GM19395 (cell line): ENCODE data around the gene PRR36.
A peak's percentile ranks its signal among the peaks of the same experiment; 100 is the strongest.

Experiments used
- ATAC-seq: cut with Tn5 transposase; IDR thresholded peaks from one replicate; pipeline ENCODE4 v1.9.1; 2021; ENCODE audit warnings: mild to moderate bottlenecking, moderate library complexity; ENCODE audit not compliant: unreplicated experiment

Gene PRR36

GRCh38 chr19:7848779-7849457, 25.3 kb downstream of the PRR36 start:
- no peak for ATAC-seq

- no peak for ATAC-seq
Measured at GRCh38 chr19:7847664-7848063, 26.5 kb downstream of the PRR36 start.

DNA sequence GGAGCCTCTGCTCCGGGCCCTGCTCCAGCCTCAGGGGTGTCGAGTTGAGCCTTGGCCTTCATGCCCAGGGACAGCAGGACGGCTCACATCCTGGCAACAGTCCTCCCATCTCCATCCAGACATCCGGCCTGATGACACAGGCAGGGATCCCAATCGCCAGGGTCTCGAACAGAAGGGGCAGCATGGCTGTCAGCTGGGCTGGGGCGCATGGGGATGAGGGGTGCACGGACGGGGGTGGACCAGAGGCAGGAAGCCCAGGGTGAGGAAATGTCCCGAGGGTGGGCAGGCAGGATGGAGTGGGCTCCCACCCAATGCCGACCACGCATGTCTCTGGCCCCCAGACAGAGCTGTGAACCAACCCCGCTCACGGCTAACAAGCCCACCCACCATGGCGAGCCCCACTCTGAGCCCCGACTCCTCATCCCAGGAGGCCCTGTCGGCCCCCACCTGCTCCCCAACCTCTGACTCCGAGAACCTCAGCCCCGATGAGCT, 28.0 kb downstream of the PRR36 start:
- ATAC-seq, result no peak

GRCh38 chr19:7845390-7846154, 28.6 kb downstream of the PRR36 start:
- ATAC-seq, result no peak

DNA sequence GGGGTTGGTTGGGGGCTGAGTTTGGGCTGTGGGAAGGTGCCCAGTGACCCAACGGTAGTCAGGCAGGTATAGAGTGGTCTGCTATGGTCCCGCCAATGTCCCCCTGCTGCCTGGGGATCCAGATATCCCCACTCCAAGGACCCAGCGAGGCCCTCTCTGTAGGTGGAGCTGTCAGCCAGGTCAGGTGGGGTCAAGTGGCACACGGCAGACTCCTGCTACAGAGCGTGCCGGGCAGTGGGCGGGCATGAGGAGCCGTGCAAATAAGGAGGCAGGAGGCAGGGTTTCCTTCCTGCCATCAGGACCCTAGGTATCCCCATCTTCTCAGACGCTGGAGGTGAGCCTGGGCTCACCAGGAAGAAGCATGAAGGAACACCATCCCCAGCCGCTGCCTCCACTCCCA, 29.2 kb downstream of the PRR36 start:
- no peak for ATAC-seq

DNA sequence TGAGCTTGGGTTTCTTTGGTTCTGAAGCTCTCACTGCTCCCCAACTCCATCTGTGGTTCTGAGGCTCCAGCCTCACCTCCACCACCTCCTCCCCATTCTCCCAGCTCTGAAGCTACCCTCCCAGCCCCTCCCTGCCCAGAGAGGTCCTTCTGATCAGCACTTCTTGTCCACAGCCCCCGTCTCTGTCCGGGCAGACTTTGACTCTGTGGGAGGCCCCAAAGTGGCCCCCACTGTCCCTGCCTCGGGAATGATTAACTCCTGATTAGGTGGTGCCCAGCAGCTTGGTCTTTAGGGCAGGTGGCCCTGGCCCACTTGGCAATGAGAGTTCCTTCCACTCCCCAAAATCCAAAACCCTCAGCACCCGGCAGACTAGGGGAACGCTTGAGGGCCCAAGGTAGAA, 29.8 kb downstream of the PRR36 start:
- ATAC-seq, result no peak

- no peak for ATAC-seq
Measured at GRCh38 chr19:7843521-7843920, 30.7 kb downstream of the PRR36 start.

GRCh38 chr19:7842661-7843294, 31.4 kb downstream of the PRR36 start:
- no peak for ATAC-seq

DNA sequence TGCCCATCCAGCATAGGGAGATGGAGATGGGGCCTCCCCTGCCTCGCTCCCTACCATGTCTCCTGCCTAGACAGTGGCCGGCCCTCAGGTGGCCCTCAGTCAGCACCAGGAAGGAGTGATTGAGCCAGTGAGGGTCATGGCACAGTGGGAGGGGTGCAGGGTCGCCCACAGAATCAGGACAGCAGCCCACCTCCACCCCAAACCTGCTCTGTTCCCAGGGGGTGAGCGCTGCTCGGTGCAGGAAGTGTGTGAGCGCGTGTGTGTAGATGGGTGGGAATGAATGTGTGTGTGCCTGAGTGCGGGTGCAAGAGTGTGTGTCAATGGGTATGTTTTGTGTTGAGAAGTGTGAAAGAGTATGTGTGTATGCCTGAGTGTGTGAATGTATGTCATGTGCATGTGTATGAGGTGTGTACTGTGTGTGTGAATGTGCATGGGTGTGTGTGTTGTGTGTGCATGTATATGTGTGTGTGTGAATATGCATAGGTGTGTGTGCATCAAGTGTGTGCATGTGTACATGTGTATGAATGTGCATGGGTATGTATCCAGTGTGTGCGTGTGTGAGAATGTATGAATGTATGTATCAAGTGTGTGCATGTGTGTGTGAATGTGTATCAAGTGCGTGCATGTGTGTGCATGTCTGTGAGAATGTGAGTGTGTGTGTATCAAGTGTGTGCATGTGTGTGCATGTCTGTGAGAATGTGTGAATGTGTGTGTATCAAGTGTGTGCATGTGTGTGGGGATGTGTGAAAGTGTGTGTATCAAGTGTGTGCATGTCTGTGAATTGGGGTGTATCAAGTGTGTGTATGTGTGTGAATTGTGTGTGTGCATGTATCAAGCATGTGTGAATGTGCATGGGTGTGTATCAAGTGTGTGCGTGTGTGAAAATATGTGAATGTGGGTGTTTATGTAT, 32.2 kb downstream of the PRR36 start:
- no peak for ATAC-seq

GRCh38 chr19:7840629-7841028, 33.6 kb downstream of the PRR36 start:
- no peak for ATAC-seq

DNA sequence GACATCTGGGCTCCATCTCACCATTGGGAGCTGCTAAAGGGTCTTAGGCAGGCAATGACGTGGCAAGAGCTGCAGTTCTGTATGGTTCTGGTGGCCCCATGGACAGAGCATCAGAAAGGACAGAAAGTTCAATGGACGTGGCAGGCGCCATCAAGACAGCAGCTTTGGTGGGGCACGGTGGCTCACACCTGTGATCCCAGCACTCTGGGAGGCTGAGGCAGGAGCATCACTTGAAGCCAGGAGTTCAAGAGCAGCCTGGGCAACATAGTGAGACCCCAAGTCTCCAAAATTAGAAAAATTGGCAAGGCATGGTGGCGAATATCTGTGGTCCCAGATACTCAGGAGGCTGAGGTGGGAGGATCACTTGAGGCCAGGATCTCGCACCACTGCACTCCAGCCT, 34.7 kb downstream of the PRR36 start:
- no peak for ATAC-seq

DNA sequence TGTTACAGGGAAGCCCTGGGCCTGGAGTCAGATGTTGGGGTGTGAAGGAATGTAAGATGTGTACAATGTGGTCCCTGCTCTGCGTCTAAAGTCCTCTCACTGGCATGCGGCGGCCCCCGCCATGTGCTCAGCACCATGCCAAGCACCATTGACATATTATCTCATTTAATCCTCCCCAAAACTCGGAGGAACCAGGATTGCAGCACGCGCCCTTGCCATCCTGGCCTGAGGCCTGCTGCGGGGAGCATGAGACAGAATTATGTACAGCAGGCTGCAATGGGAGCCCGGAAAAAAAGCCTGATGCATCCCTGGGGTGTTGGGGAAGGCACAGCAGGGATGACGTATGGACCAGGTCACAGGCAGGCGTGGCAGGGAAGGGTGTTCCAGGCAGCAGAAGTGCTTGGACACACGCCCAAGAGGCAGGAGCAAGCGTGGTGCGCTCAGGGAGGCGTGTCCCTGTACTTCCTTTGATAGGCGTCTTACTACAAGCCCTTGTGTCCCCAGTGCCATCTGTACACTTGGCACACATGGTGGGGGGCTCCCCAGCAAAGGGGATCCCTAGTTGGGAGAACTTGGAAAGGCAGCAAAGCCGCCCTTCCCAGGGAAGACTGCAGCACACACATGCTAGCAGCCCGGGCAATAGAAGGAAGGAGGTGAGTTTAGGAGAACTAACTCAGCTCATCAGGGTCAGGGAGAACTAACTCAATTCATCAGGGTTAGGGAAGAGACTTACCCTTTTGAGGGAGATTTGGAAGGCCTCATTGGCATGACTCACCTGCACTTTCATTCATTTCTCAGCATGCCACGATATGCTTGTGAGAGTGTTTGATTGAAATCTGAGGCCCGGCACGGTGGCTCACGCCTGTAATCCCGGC, 40.7 kb downstream of the PRR36 start:
- ATAC-seq, result no peak

DNA sequence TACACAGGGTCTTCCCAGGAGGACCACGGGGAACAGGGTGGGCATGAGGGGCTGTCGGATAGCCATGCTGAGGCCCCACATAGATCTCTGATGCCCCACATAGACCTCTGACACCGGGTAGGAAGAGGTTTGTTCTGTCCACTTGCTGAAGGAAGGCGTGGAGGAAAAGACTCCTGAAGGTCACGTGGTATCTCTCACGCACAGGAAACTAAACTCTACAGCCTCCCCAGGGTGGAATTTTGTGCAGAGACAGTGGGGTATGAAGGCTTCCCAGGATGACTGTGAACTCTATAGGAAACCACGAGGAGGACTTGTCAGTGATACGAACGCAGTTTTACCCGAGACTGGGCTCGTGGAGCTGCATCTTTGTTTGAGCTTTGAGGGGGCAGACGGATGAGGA, 41.4 kb downstream of the PRR36 start:
- ATAC-seq, result no peak

DNA sequence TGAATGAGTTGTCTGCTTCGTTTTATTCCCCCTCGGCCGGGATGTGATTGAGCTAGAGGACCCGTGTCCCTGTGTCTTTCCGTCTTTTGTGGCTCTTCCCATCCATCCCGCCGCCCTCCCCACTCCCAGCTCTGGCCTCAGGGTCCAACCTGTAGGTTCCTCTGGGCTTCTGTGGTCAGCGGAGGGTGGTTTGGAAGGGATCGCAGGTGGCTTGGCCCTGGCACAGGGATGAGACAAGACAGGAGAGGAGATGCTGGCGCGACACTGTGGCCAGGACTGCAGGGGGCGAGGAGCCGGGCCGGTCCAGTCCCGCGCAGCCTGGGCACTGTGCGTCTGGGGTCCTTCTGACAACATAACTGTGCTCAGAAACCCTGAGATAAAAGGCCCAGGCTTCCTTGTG, 42.2 kb downstream of the PRR36 start:
- ATAC-seq, result no peak

DNA sequence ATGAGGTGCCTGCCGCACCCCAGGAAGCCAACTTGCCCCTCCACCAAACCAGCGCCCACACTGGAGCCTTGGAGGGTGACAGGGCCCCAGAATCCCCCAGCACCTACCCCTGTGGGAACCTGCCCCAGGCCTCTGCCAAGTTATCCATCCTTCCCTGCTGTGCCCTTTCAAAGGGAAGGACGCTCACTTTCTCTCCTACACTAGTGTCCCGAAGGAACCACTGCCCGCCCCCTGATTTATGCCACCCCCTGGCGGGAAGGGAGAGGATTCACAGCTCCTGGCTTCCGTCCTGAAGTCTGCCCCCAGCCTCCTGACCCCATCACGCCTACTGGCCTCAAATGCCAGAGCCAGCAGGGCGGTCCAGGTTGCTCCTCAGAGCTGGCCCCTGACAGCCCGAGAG, 42.7 kb downstream of the PRR36 start:
- no peak for ATAC-seq

DNA sequence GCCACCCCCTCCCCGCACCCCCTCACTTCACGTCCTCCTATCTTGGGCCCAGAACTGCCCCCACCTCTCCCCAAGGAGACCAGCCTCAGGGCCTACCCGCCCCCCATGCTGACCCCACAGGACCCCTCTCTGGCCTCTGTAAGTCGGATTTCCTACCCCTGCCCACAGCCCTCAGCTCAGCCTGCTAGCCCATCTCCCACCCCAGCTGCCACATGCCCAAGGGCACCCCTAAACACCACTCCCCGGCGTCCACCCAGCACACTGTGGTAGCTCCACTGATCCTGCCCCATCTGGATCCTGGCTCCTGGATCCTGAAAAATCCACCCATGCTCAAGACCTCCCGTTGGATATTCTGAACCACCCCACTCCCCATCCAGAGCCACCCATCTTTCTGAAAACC, 43.4 kb downstream of the PRR36 start:
- ATAC-seq, result no peak

DNA sequence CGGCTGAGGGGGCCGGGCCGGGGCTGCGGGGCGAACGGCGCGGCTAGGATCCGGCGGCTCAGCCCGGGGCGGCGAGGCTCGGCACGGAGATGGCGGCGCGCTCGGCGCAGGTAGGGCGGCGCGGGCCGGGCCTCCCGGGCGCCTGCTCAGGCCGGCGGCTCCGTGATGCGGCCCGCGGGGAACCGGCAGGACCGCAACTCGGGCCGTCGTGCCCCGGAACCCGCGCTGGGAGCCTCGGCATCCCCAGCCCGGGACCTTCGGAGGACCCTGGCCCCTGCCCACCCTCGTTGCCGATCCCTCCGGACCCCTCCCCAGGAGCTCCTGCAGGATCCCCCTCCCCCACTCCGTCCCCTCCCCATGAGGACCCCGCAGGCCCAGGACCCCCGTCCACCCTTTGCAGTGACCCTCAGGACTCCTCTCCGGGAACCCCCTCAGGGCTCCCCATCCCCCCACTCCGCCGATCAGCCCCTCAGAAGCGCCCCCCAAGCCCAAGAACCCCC, 43.9 kb downstream of the PRR36 start:
- ATAC-seq, result peak; percentile 2

DNA sequence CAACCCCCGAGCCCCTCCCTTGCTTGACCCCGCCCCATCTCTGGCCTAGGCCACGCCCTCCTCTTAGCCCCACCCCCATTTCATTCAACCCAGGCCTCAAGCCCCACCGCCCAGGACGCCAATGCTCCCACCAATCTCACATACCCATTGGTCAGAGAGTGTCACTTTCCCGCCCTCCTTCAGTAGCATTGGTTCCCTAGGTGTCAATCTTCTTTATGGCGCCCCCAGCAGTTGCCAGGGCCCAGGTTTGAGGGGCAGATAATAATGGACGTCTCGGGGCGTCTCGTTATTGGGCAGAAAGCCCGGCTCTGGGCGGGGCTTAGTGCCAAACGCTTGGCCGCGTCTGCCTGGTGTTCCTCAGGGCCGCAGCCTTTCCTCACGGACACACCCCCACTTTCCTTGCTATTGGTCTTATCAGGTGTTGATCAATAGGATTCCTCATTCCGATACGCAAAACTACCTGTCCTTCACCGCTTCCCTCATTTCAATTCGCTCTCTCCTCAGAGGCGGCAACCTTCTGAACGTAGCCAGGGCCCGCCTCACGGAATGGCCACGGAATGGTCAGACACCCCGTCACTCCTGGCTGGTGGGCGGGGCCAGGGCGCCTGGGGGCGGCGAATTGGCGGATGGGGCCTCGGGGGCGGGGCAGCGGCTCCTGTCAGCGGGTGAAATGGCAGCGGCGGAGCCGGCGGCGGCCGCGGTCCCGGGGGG, 44.5 kb downstream of the PRR36 start, which contains the start of gene EVI5L:
Gene EVI5L (plus strand): TSS at position 658 of the 711 bp plus-strand sequence. CDS start 16,325 bp downstream, outside the sequence.
- peak; percentile 87 for ATAC-seq

DNA sequence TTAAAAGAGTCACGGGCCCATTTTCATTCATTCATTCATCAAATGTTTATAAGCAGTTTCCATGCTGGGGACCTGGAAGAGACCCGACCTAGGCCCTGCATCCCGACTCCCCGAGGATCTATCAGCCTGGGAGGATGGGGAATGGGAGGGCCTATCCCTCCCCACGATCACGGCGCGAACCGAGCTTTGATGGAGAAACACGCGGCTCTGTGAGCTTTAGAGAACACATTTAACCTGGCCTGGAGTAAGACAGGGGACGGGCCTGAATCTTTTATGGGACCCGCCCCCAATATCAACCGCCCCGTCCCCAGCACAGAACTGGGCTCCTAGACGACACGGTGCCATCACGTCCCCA, 45.0 kb downstream of the PRR36 start:
- ATAC-seq, result no peak
